Mesodermal cell (in vitro differentiated cells): ENCODE results near the gene EPHB2.

Experiments used
- H3K27ac ChIP-seq: 2 replicates; pipeline ENCODE4 v1.7.0; 2013; ENCODE audit warnings: mild to moderate bottlenecking, low read depth, low read length, moderate library complexity; ENCODE audit not compliant: severe bottlenecking
- H3K36me3 ChIP-seq: 2 replicates; pipeline ENCODE4 v1.7.1; 2013; ENCODE audit warnings: mild to moderate bottlenecking, low read length, moderate library complexity; ENCODE audit not compliant: control insufficient read depth, insufficient read depth
- H3K4me1 ChIP-seq: one replicate; pipeline ENCODE4 v1.7.1; 2013; ENCODE audit warnings: mild to moderate bottlenecking, low read length; ENCODE audit not compliant: insufficient read depth, control insufficient read depth, poor library complexity, severe bottlenecking
- H3K4me3 ChIP-seq: 2 replicates; pipeline ENCODE4 v1.7.0; 2013; ENCODE audit warnings: low read length, control low read depth, mild to moderate bottlenecking; ENCODE audit not compliant: insufficient read depth, poor library complexity, severe bottlenecking; ENCODE audit errors: extremely low read depth
- H3K9me3 ChIP-seq: 2 replicates; pipeline ENCODE4 v1.7.1; 2013; ENCODE audit warnings: mild to moderate bottlenecking, low read length, moderate library complexity; ENCODE audit not compliant: control insufficient read depth
- WGBS, 2 experiments: methylation state at CpG; one replicate each; pipeline ENCODE4 v1.1.5; 2013; ENCODE audit warnings: missing lambda C conversion rate in 2 of 2; ENCODE audit not compliant: insufficient coverage in 2 of 2; 5-methylcytosine and 5-hydroxymethylcytosine counted together

EPHB2 gene

GRCh38 chr1:22727873-22728272, 17.2 kb downstream of the EPHB2 start:
- Histone ChIP-seq H3K9me3 (no peaks in the 10 kb centered on the region), H3K27ac (no peak overlapping the region), H3K4me3 (no peak overlapping the region), H3K36me3 (no peaks in the 10 kb centered on the region), H3K4me1 (no peaks in the 10 kb centered on the region)
- 77% methylated on average over 1 of the region's 2 CpGs; no CpG with 5 or more reads in 1 of the 2 experiments for WGBS, 2 experiments

- Histone ChIP-seq H3K36me3 (no peaks in the 10 kb centered on the region), H3K4me1 (no peaks in the 10 kb centered on the region), H3K27ac (no peak overlapping the region), H3K9me3 (no peaks in the 10 kb centered on the region), H3K4me3 (no peak overlapping the region)
- 87 to 88% methylated on average over 13 to 14 of the region's 14 CpGs for WGBS, 2 experiments
These were observed 18.2 kb downstream of the EPHB2 start for GRCh38 chr1:22728751-22729399.

- Histone ChIP-seq H3K27ac (no peak overlapping the region), H3K4me3 (no peak overlapping the region), H3K36me3 (no peaks in the 10 kb centered on the region), H3K4me1 (no peaks in the 10 kb centered on the region), H3K9me3 (no peaks in the 10 kb centered on the region)
- WGBS, 2 experiments, result 89 to 100% methylated on average over 1 of the region's 1 CpG
These were observed 18.7 kb downstream of the EPHB2 start for GRCh38 chr1:22729400-22729773.

- 85 to 93% methylated on average over 5 to 7 of the region's 7 CpGs for WGBS, 2 experiments
- Histone ChIP-seq H3K4me1 (no peaks in the 10 kb centered on the region), H3K36me3 (no peaks in the 10 kb centered on the region), H3K9me3 (no peaks in the 10 kb centered on the region), H3K4me3 (no peak overlapping the region), H3K27ac (no peak overlapping the region)
These were observed 19.3 kb downstream of the EPHB2 start for GRCh38 chr1:22729912-22730311.

- H3K9me3 ChIP-seq, result no peaks in the 10 kb centered on the region
- no peak overlapping the region for H3K27ac ChIP-seq
- no peak overlapping the region for H3K4me3 ChIP-seq
- H3K36me3 ChIP-seq, result no peaks in the 10 kb centered on the region
- WGBS, 2 experiments, result 83 to 90% methylated on average over 4 to 5 of the region's 12 CpGs
- H3K4me1 ChIP-seq, result no peaks in the 10 kb centered on the region
These were observed 21.5 kb downstream of the EPHB2 start for GRCh38 chr1:22731924-22732720.

GRCh38 chr1:22733643-22734042, 23.0 kb downstream of the EPHB2 start:
- 95 to 99% methylated on average over 7 to 8 of the region's 8 CpGs for WGBS, 2 experiments
- Histone ChIP-seq H3K4me3 (no peak overlapping the region), H3K36me3 (no peaks in the 10 kb centered on the region), H3K27ac (no peak overlapping the region), H3K9me3 (no peaks in the 10 kb centered on the region), H3K4me1 (no peaks in the 10 kb centered on the region)

- H3K27ac ChIP-seq, result no peak overlapping the region
- H3K4me1 ChIP-seq, result peaks cover 4% of the 10 kb centered on the region
- H3K4me3 ChIP-seq, result no peak overlapping the region
- H3K36me3 ChIP-seq, result no peaks in the 10 kb centered on the region
- no peaks in the 10 kb centered on the region for H3K9me3 ChIP-seq
- WGBS, 2 experiments, result 80 to 83% methylated on average over 20 to 22 of the region's 23 CpGs
These were observed 26.0 kb downstream of the EPHB2 start for GRCh38 chr1:22736501-22737080.

GRCh38 chr1:22737374-22738068, 26.9 kb downstream of the EPHB2 start:
- H3K4me3 ChIP-seq, result no peak overlapping the region
- H3K4me1 ChIP-seq, result peaks cover 7% of the 10 kb centered on the region
- H3K36me3 ChIP-seq, result no peaks in the 10 kb centered on the region
- H3K9me3 ChIP-seq, result no peaks in the 10 kb centered on the region
- no CpG with 5 or more reads among the region's 2 CpGs for WGBS, 2 experiments
- no peak overlapping the region for H3K27ac ChIP-seq

GRCh38 chr1:22738069-22738435, 27.4 kb downstream of the EPHB2 start:
- Histone ChIP-seq H3K36me3 (no peaks in the 10 kb centered on the region), H3K4me3 (no peak overlapping the region), H3K4me1 (peaks cover 7% of the 10 kb centered on the region), H3K9me3 (no peaks in the 10 kb centered on the region), H3K27ac (no peak overlapping the region)
- 71% methylated on average over 1 of the region's 1 CpG; no CpG with 5 or more reads in 1 of the 2 experiments for WGBS, 2 experiments

GRCh38 chr1:22738522-22738921, 27.9 kb downstream of the EPHB2 start:
- Histone ChIP-seq H3K9me3 (no peaks in the 10 kb centered on the region), H3K36me3 (no peaks in the 10 kb centered on the region), H3K4me1 (peaks cover 7% of the 10 kb centered on the region), H3K4me3 (no peak overlapping the region), H3K27ac (no peak overlapping the region)
- WGBS, 2 experiments, result 100% methylated on average over 3 to 4 of the region's 4 CpGs
